ENCODE data around the gene TRAPPC3L. TPM values are rescaled to one million over a fixed set of nuclear protein-coding genes. Genes with fewer than 3 reads are reported as not detected.

The TRAPPC3L gene
- total and polyA plus RNA-seq, 2 of the 13 experiments (the other 11 are each of a cell fraction or from before 2014, with no cell fraction given) = not detected

DNA sequence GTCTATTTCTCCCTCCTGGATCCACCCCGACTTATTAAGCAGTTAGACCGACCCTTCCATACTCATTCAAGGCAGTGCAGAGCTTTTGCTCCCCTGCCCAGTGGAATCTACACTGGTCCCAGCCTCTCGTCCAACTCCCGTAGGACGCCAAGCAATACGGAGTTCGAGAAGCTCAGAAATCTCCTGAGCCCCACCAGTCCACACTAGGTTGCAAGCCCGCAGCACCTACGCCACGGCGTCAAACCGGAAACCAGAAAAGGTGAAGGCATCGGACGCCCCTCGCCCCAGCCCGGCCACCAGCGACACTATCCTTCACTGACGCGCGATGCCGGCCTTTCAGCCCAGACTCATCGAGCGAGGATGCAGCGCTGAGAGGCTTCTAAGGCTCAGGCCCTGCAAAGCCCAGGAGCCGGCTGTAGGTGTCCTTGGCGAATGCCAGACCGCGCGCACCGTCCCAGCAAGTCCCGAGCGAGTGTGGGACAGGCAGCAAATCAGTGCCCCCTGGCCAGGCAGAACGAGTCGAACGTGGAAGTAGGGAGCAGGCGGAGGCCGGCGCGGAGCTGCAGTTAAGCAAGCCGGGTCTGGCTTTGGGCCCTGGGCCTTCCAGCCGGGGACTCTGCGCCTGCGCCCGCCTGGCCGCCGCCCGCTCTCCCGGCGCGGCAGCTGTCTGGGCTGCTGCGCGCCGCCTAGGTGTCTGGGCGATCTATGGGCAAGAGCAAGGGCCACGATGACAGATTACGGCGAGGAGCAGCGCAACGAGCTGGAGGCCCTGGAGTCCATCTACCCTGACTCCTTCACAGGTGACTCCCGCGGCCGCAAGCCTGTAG, 25.6 kb upstream of the TRAPPC3L start, which contains the start of gene RWDD1 (continued):
- TF ChIP-seq SALL2 (CRISPR knock-in tag; IDR thresholded peaks at IDR 0.05) = peak; percentile 99
- no peak for TF ChIP-seq JDP2 (CRISPR knock-in tag; IDR thresholded peaks at IDR 0.05; ENCODE audit: borderline replicate concordance)
- TF ChIP-seq STAG1 (CRISPR knock-in tag; IDR thresholded peaks at IDR 0.05) = peak; percentile 25; the same call in 1 of the 2 replicates
- peak; percentile 52; the same call in 1 of the 2 replicates for TF ChIP-seq ZFP1 (CRISPR knock-in tag; IDR thresholded peaks at IDR 0.05)
- TF ChIP-seq NBN (conservative IDR thresholded peaks at IDR 0.05) = no peak
- no peak for TF ChIP-seq NR2F1 (CRISPR knock-in tag; IDR thresholded peaks at IDR 0.05)
- TF ChIP-seq, protein P1, sequence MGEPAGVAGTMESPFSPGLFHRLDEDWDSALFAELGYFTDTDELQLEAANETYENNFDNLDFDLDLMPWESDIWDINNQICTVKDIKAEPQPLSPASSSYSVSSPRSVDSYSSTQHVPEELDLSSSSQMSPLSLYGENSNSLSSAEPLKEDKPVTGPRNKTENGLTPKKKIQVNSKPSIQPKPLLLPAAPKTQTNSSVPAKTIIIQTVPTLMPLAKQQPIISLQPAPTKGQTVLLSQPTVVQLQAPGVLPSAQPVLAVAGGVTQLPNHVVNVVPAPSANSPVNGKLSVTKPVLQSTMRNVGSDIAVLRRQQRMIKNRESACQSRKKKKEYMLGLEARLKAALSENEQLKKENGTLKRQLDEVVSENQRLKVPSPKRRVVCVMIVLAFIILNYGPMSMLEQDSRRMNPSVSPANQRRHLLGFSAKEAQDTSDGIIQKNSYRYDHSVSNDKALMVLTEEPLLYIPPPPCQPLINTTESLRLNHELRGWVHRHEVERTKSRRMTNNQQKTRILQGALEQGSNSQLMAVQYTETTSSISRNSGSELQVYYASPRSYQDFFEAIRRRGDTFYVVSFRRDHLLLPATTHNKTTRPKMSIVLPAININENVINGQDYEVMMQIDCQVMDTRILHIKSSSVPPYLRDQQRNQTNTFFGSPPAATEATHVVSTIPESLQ (CRISPR knock-in tag; conservative IDR thresholded peaks at IDR 0.05) = 0 out of 2 replicates have a peak, but pooled peaks have one; percentile 25
- TF ChIP-seq, protein P2, sequence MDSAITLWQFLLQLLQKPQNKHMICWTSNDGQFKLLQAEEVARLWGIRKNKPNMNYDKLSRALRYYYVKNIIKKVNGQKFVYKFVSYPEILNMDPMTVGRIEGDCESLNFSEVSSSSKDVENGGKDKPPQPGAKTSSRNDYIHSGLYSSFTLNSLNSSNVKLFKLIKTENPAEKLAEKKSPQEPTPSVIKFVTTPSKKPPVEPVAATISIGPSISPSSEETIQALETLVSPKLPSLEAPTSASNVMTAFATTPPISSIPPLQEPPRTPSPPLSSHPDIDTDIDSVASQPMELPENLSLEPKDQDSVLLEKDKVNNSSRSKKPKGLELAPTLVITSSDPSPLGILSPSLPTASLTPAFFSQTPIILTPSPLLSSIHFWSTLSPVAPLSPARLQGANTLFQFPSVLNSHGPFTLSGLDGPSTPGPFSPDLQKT (CRISPR knock-in tag; IDR thresholded peaks at IDR 0.05; ENCODE audit: borderline replicate concordance) = no peak
- TF ChIP-seq, protein P3, sequence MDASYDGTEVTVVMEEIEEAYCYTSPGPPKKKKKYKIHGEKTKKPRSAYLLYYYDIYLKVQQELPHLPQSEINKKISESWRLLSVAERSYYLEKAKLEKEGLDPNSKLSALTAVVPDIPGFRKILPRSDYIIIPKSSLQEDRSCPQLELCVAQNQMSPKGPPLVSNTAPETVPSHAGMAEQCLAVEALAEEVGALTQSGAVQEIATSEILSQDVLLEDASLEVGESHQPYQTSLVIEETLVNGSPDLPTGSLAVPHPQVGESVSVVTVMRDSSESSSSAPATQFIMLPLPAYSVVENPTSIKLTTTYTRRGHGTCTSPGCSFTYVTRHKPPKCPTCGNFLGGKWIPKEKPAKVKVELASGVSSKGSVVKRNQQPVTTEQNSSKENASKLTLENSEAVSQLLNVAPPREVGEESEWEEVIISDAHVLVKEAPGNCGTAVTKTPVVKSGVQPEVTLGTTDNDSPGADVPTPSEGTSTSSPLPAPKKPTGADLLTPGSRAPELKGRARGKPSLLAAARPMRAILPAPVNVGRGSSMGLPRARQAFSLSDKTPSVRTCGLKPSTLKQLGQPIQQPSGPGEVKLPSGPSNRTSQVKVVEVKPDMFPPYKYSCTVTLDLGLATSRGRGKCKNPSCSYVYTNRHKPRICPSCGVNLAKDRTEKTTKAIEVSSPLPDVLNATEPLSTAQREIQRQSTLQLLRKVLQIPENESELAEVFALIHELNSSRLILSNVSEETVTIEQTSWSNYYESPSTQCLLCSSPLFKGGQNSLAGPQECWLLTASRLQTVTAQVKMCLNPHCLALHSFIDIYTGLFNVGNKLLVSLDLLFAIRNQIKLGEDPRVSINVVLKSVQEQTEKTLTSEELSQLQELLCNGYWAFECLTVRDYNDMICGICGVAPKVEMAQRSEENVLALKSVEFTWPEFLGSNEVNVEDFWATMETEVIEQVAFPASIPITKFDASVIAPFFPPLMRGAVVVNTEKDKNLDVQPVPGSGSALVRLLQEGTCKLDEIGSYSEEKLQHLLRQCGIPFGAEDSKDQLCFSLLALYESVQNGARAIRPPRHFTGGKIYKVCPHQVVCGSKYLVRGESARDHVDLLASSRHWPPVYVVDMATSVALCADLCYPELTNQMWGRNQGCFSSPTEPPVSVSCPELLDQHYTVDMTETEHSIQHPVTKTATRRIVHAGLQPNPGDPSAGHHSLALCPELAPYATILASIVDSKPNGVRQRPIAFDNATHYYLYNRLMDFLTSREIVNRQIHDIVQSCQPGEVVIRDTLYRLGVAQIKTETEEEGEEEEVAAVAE (CRISPR knock-in tag; IDR thresholded peaks at IDR 0.05; ENCODE audit: borderline replicate concordance) = peak; percentile 93; the same call in 1 of the 2 replicates
- TF ChIP-seq, protein P4, sequence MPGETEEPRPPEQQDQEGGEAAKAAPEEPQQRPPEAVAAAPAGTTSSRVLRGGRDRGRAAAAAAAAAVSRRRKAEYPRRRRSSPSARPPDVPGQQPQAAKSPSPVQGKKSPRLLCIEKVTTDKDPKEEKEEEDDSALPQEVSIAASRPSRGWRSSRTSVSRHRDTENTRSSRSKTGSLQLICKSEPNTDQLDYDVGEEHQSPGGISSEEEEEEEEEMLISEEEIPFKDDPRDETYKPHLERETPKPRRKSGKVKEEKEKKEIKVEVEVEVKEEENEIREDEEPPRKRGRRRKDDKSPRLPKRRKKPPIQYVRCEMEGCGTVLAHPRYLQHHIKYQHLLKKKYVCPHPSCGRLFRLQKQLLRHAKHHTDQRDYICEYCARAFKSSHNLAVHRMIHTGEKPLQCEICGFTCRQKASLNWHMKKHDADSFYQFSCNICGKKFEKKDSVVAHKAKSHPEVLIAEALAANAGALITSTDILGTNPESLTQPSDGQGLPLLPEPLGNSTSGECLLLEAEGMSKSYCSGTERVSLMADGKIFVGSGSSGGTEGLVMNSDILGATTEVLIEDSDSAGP (CRISPR knock-in tag; IDR thresholded peaks at IDR 0.05; ENCODE audit: borderline replicate concordance) = peak; percentile 99
- TF ChIP-seq, protein P5, sequence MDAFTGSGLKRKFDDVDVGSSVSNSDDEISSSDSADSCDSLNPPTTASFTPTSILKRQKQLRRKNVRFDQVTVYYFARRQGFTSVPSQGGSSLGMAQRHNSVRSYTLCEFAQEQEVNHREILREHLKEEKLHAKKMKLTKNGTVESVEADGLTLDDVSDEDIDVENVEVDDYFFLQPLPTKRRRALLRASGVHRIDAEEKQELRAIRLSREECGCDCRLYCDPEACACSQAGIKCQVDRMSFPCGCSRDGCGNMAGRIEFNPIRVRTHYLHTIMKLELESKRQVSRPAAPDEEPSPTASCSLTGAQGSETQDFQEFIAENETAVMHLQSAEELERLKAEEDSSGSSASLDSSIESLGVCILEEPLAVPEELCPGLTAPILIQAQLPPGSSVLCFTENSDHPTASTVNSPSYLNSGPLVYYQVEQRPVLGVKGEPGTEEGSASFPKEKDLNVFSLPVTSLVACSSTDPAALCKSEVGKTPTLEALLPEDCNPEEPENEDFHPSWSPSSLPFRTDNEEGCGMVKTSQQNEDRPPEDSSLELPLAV (CRISPR knock-in tag; conservative IDR thresholded peaks at IDR 0.05; ENCODE audit: low read depth) = no peak
- peak; percentile 20; the same call in 1 of the 2 replicates for TF ChIP-seq KLF9 (CRISPR knock-in tag; IDR thresholded peaks at IDR 0.05; ENCODE audit: low read depth)
- TF ChIP-seq ZNF180 (CRISPR knock-in tag; IDR thresholded peaks at IDR 0.05; ENCODE audit: borderline replicate concordance, low read depth) = no peak; the same call in 1 of the 2 replicates
- TF ChIP-seq ADNP (CRISPR knock-in tag; IDR thresholded peaks at IDR 0.05) = no peak
- TF ChIP-seq ZNF234 (CRISPR knock-in tag; conservative IDR thresholded peaks at IDR 0.05) = no peak
- peak; percentile 96 for TF ChIP-seq RBM39 (IDR thresholded peaks at IDR 0.05; ENCODE audit: low read depth, low read length, poor library complexity, severe bottlenecking)
- TF ChIP-seq MIER2 (CRISPR knock-in tag; IDR thresholded peaks at IDR 0.05) = no peak
- peak; percentile 71 for TF ChIP-seq ZBTB21 (CRISPR knock-in tag; IDR thresholded peaks at IDR 0.05)

Measured in HepG2 (cell line).